ENCODE measurements around the gene IFT57.

The IFT57 gene

GRCh38 chr3:108124337-108125152 lies 97.7 kb downstream of the IFT57 start:
- DNase-seq: peak; percentile 31 to 83

GRCh38 chr3:108123326-108123725 lies 98.9 kb downstream of the IFT57 start:
- no peak for DNase-seq

GRCh38 chr3:108122276-108122675 lies 99.9 kb downstream of the IFT57 start:
- DNase-seq: peak; percentile 80 to 95

GRCh38 chr3:108119398-108120104 lies 102.7 kb downstream of the IFT57 start:
- DNase-seq: no peak

GRCh38 chr3:108118038-108118768 lies 104.0 kb downstream of the IFT57 start:
- DNase-seq: no peak

- no peak for DNase-seq
Observed at GRCh38 chr3:108117241-108117775, 104.9 kb downstream of the IFT57 start.

GRCh38 chr3:108114423-108115065 lies 107.7 kb downstream of the IFT57 start:
- DNase-seq: no peak

- DNase-seq: no peak
Observed at GRCh38 chr3:108113975-108114374, 108.2 kb downstream of the IFT57 start.

GRCh38 chr3:108110934-108111333 lies 111.3 kb downstream of the IFT57 start:
- no peak for DNase-seq

All from NCI-H2081 (cell line).